ENCODE measurements around the gene KIF26A. TPM values are rescaled to one million over a fixed set of nuclear protein-coding genes. Genes with fewer than 3 reads are reported as not detected.

KIF26A gene
- total and polyA plus RNA-seq, 2 of the 4 experiments (the other 2 are of a cell fraction) = not detected

DNA sequence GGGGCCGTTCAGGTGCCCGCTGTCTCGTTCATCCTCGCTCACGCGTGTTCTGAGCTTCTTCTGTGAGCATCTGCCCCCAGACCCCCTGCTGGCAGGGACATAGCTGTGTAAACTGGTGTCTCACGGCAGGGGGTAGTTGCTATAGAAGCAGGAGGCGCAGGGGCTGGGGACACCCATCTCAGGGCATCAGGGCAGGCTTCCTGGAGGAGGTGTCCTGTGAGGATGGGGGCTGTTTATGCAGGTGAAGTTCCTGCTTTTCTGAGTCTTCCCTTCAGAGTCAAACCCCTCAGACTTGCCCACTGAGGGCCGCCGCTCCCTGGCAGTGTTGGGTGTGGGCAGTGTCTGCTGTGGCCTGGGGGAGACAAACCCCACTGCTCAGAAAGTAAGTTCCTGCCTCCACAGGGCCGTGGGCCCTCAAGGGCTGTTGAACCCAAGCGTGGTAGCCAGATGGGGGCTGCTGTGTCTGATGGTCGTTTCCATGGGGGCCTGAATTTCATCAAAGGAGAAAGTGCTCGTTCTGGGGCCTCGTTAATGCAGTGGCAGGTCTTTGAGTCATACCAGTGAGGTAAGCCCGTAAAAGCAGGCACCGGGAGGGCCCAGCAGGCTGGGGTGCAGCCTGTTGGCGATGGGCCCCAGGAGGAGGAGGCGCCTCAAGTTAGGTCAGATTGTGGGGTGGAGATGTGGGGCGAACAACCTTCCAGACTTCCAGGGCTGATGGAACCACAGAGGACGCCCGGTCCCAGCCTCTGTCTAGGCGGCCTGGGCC, 23.4 kb downstream of the KIF26A start:
- ChIA-PET POLR2A (ENCODE audit: unreplicated experiment) (no interaction called here), CTCF (no interaction called here)
- Histone ChIP-seq H2BK20ac (ENCODE audit: low read depth, low read length) (no peak overlapping the region), H3K27ac (ENCODE audit: insufficient read depth, low read length) (no peak overlapping the region), H2AK9ac (replicated peaks; ENCODE audit: low read depth, low read length, poor library complexity) (no peak overlapping the region), H3K36me3 (ENCODE audit: control insufficient read depth, insufficient read depth, low read length) (no peaks in the 10 kb centered on the region), H2AFZ (replicated peaks; ENCODE audit: low read length, poor library complexity) (no peak overlapping the region), H4K8ac (ENCODE audit: low read depth in 2 of 2, low read length in 2 of 2) (no peak overlapping the region), H3K56ac (ENCODE audit: extremely low read depth, insufficient read depth, low read length) (no peak overlapping the region), H2BK15ac (ENCODE audit: low read depth, low read length) (no peak overlapping the region), H2AK5ac (ENCODE audit: low read depth, low read length) (no peak overlapping the region), H4K20me1 (ENCODE audit: insufficient read depth, low read length) (no peaks in the 10 kb centered on the region), H3K9ac (ENCODE audit: low read depth, low read length) (no peak overlapping the region), H3K4me2 (ENCODE audit: low read depth, low read length) (no peak overlapping the region), H3K23ac (ENCODE audit: low read depth, low read length) (no peak overlapping the region), H2BK5ac (ENCODE audit: low read depth, low read length, poor library complexity, severe bottlenecking) (no peak overlapping the region), H4K91ac (ENCODE audit: insufficient read depth, low read depth, low read length) (no peak overlapping the region), H4K5ac (ENCODE audit: low read depth, low read length) (no peak overlapping the region), H3K4me1 (ENCODE audit: control insufficient read depth, insufficient read depth, low read length) (no peaks in the 10 kb centered on the region), H2BK120ac (ENCODE audit: low read depth, low read length) (no peak overlapping the region), H3K4ac (ENCODE audit: low read depth, low read length) (no peak overlapping the region), H3K9me1 (ENCODE audit: insufficient read depth, low read length) (no peaks in the 10 kb centered on the region), H3K14ac (replicated peaks; ENCODE audit: low read depth, low read length) (no peak overlapping the region), H3K4me3 (ENCODE audit: insufficient read depth, low read depth, low read length) (no peak overlapping the region), H3K79me1 (ENCODE audit: low read depth in 1 of 2, low read length in 2 of 2) (no peaks in the 10 kb centered on the region), H3K27me3 (ENCODE audit: control insufficient read depth, insufficient read depth, low read length) (no peaks in the 10 kb centered on the region), H3K18ac (ENCODE audit: low read depth, low read length) (no peak overlapping the region), H3K9me3 (ENCODE audit: control insufficient read depth, insufficient read depth, low read length) (peaks cover 20% of the 10 kb centered on the region)
- ATAC-seq (ENCODE audit: low read depth) = no peak
- no peak for DNase-seq
- WGBS, 2 experiments (ENCODE audit: extremely low coverage in 2 of 2, insufficient read length in 1 of 2) = 66% methylated on average over 7 of the region's 23 CpGs; no CpG with 5 or more reads in 1 of the 2 experiments
- in situ Hi-C loops (cut with MboI; ENCODE audit: low sequenced_read_pairs) (no loop called here), dilution Hi-C loops (cut with HindIII; ENCODE audit: low sequenced_read_pairs, unreplicated experiment) (no loop called here), intact Hi-C loops (cut with micrococcal nuclease) (no loop called here)
- BruUV-seq (replicated peaks) = no TSS peak
- TF ChIP-seq, protein P1, sequence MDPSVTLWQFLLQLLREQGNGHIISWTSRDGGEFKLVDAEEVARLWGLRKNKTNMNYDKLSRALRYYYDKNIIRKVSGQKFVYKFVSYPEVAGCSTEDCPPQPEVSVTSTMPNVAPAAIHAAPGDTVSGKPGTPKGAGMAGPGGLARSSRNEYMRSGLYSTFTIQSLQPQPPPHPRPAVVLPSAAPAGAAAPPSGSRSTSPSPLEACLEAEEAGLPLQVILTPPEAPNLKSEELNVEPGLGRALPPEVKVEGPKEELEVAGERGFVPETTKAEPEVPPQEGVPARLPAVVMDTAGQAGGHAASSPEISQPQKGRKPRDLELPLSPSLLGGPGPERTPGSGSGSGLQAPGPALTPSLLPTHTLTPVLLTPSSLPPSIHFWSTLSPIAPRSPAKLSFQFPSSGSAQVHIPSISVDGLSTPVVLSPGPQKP (IDR thresholded peaks at IDR 0.05; ENCODE audit: borderline replicate concordance, low read depth, low read length) = no peak
- no peak for TF ChIP-seq RAD21 (IDR thresholded peaks at IDR 0.05; ENCODE audit: low read length)

Data from IMR-90 (cell line).